Fibroblast of villous mesenchyme (primary cell): ENCODE results near the gene GGNBP2. TPM values are rescaled to one million over a fixed set of nuclear protein-coding genes. Genes with fewer than 3 reads are reported as not detected.

Source experiments
- DNase-seq: peaks from one replicate; pipeline ENCODE4 v3.0.0-alpha.2; 2010; ENCODE audit warnings: low read depth
- H3K4me3 ChIP-seq: 2 replicates; pipeline ENCODE4 v1.5.1; 2011; ENCODE audit warnings: low read depth, mild to moderate bottlenecking, low read length
- CTCF ChIP-seq: IDR thresholded peaks from 2 replicates; pipeline ENCODE4 v1.5.1; 2012; ENCODE audit warnings: low read depth, mild to moderate bottlenecking, low read length; ENCODE audit not compliant: insufficient read depth
- total RNA-seq: library from RNA; depleted of rRNA; stranded (reverse); fragments of >200 nt; gene quantifications from 2 replicates; pipeline ENCODE4 v1.2.3, GENCODE V29; 2012

Gene GGNBP2
- total RNA-seq, 1 donor = 70.4 TPM

DNA sequence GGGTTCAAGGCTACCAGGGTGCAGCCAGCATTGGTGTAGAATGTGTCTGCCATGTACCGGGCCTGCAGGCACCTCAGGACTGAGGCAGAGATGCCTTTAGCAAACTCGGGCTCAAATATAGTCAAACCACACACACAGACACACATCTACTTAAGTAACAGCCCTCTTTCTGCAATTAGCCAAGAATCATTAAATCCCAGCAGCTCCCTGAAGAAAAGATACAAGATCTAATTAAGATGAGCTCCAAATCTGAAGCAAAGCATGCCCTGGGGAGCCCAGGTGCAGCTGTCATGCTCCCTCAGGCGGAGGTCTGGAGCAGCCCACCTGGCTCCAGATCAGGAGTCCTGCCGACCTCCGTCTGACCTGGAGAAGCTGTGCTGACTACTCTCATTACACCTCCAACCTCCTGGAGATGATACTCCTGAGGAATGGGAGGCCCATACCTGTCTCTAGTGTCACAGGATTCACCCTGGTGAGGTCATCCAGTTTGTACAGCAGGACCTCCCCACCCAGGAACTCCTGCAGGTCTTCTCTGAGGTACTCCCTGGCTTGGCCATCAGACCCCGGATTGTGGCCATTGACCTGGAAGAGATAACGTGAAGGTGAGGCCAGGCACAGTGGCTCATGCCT, 17.0 kb upstream of the GGNBP2 start:
- TF ChIP-seq CTCF = no peak
- no peak for DNase-seq
- H3K4me3 ChIP-seq = no peak overlapping the region

DNA sequence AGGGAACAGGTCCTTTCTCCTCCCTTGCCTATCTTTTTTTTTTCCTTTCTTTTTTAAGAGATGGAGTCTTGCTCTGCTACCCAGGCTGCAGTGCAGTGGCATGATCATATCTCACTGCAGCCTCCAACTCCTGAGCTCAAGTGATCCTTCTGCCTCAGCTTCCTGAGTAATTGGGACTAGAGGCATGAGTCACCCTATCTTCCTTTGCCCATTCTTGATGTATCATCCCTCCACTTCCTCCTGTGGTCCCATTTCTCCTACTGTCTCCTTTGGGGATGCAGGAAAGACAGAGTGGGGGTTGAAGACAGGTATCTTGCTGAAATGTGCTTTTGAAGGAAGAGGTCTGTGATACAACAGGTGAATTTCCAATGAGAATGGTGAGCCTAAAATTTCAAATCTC, 15.6 kb upstream of the GGNBP2 start:
- H3K4me3 ChIP-seq = no peak overlapping the region
- TF ChIP-seq CTCF = no peak
- DNase-seq = peak; percentile 3

DNA sequence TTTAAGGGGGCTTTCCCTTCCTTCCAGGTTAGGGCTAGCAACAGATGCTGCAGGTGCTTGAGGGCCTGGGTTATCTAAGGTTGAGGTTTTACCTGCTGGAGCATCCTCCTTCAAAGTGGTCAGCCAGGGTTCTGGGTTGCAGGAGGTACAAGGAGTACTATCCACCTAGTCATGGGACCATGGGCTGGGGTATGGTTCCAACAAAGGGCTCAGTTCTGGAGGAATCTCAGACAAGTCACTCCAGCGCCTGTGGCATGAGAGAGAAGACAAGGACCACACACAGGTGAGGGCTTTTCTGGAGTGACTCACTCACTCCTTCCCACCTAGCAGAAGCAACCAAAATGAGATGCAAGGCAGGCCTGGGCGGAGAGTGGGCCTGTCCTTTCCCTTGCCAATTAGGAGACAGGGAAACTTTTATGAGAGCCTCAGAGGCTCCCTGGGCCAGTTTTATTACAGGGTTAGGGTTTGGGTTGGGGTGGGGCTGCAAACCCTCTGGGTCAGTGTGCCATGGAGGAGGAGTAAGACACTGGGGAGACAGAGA, 12.2 kb upstream of the GGNBP2 start:
- DNase-seq = no peak
- TF ChIP-seq CTCF = no peak
- no peak overlapping the region for H3K4me3 ChIP-seq

- peak; percentile 63 for TF ChIP-seq CTCF
- peak; percentile 44 for DNase-seq
- H3K4me3 ChIP-seq = peak overlapping the region; percentile 97
Observed at GRCh38 chr17:36533935-36534839, 10.5 kb upstream of the GGNBP2 start.

DNA sequence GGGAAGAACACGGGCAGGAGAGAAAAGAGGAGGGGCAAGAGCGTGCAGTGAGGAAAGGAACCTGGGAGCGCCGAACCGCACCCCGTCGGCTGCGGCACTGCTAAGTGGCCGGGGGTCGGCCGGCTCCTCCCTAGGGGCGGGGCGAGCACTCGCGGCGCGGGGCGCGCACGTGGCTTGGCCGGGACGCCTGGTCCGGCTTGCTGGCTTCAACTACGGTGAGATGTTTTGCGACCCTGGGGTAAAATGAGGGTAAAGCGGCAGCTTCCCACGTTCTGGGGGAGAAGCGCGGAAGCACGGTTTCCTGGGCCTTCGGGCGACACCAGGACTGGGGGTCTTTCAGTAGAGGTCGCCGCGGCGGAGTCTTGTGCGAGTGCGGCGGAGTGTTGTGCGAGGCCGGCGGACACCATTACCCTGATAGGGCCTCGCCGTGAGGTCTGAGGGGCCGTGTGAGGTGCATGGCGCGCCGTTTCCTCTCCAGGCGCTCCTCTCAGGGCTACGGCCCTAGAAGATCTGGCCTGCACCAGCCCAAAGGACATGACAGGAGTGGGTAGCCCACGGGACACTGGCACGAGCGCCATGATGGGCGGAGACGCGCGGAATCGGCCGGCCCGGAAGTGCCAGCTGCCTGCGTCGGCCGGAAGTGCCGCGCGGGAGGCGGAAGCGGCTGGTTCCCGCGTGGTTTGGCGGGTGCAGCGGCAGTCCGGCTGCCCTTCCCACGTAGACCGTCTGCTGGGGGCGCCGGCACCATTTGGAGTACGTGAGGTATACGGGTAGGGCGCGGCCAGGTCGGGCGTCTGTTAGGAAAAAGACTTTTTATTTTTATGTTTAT, 9.7 kb upstream of the GGNBP2 start, which contains the start of the genes MYO19 and PIGW:
TSS of gene MYO19 (minus strand) at position 29 of the 829 bp plus-strand sequence. CDS start 2,330 bp downstream, outside the sequence.
TSS of gene PIGW (plus strand) at position 148 of the 829 bp plus-strand sequence. CDS start 2,115 bp downstream, outside the sequence.
- peak within 1 kb of the TSS; percentile 97 for H3K4me3 ChIP-seq
- no peak for TF ChIP-seq CTCF
- DNase-seq = peak; percentile 88

DNA sequence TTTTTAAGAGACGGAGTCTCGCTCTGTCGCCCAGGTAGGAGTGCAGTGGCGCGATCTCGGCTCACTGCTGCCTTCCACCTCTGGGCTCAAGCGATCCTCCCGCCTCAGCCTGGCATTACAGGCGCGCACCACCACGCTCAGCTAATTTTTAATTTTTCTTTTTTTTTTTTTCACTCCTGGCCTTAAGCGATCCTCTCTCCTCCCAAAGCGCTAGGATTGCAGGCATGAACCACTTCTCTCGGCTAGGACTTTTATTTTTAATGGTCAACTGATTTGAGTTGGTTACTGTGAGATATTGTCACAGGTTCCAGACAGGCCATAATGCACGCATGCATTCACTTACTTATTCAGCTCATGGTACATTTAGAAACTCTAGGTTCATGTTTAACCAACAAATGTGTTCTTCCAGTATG, 9.0 kb upstream of the GGNBP2 start:
- peak; percentile 3 for DNase-seq
- TF ChIP-seq CTCF = no peak
- peak overlapping the region; percentile 97 for H3K4me3 ChIP-seq
